ENCODE results near the gene CEP57. TPM values are rescaled to one million over a fixed set of nuclear protein-coding genes. Genes with fewer than 3 reads are reported as not detected.
A peak's percentile ranks its signal among the peaks of the same experiment; 100 is the strongest.

Gene CEP57
- total and polyA plus RNA-seq, 2 of the 13 experiments (the other 11 are each of a cell fraction or from before 2014, with no cell fraction given), result 34.3 to 59.4 TPM

GRCh38 chr11:95790123-95790932, at the start of gene CEP57 (continued):
- TF ChIP-seq ARID4A (CRISPR knock-in tag; IDR thresholded peaks at IDR 0.05; ENCODE audit: borderline replicate concordance) (no peak), ZNF772 (CRISPR knock-in tag; IDR thresholded peaks at IDR 0.05) (no peak; the same call in 1 of the 2 replicates), SAFB2 (CRISPR knock-in tag; IDR thresholded peaks at IDR 0.05; ENCODE audit: borderline replicate concordance, low read depth) (no peak), ZNF598 (CRISPR knock-in tag; IDR thresholded peaks at IDR 0.05; ENCODE audit: borderline replicate concordance) (0 out of 2 replicates have a peak, but pooled peaks have one; percentile 6), ZNF777 (CRISPR knock-in tag; IDR thresholded peaks at IDR 0.05) (no peak), ATF7-NPFF (CRISPR knock-in tag; IDR thresholded peaks at IDR 0.05; ENCODE audit: low read depth) (0 out of 2 replicates have a peak, but pooled peaks have one; percentile 44), ZSCAN29 (CRISPR knock-in tag; conservative IDR thresholded peaks at IDR 0.05) (no peak), ZNF530 (CRISPR knock-in tag; IDR thresholded peaks at IDR 0.05; ENCODE audit: low read depth) (no peak), PAWR (CRISPR knock-in tag; IDR thresholded peaks at IDR 0.05; ENCODE audit: borderline replicate concordance) (no peak), ZNF629 (CRISPR knock-in tag; conservative IDR thresholded peaks at IDR 0.05) (no peak), ZNF234 (CRISPR knock-in tag; conservative IDR thresholded peaks at IDR 0.05) (no peak; the same call in 1 of the 2 replicates), ZSCAN12 (CRISPR knock-in tag; IDR thresholded peaks at IDR 0.05) (no peak), TBX2 (CRISPR knock-in tag; IDR thresholded peaks at IDR 0.05; ENCODE audit: borderline replicate concordance) (0 out of 2 replicates have a peak, but pooled peaks have one; percentile 24), FOXA3 (CRISPR knock-in tag; IDR thresholded peaks at IDR 0.05) (no peak), ZNF431 (CRISPR knock-in tag; IDR thresholded peaks at IDR 0.05; ENCODE audit: borderline replicate concordance, low read depth) (no peak), TP53 (CRISPR knock-in tag; conservative IDR thresholded peaks at IDR 0.05) (no peak), ERF (CRISPR knock-in tag; IDR thresholded peaks at IDR 0.05) (no peak), JUND (CRISPR knock-in tag; IDR thresholded peaks at IDR 0.05) (no peak), MXD3 (CRISPR knock-in tag; IDR thresholded peaks at IDR 0.05) (no peak; the same call in 1 of the 2 replicates), SMAD9 (CRISPR knock-in tag; IDR thresholded peaks at IDR 0.05) (peak; percentile 14; the same call in 1 of the 2 replicates)
